Measurements from ENCODE around the gene TECPR1. TPM values are rescaled to one million over a fixed set of nuclear protein-coding genes. Genes with fewer than 3 reads are reported as not detected.

TECPR1 gene
- total RNA-seq, 1 donor from 2014 or later, result 23.9 TPM

GRCh38 chr7:98177553-98177952 is 74.5 kb downstream of the TECPR1 start:
- Histone ChIP-seq H3K36me3 (ENCODE audit: insufficient read depth, low read length) (no peaks in the 10 kb centered on the region), H3K9ac (ENCODE audit: low read length) (no peak overlapping the region), H3K4me1 (ENCODE audit: insufficient read depth, low read length) (no peaks in the 10 kb centered on the region), H3K27me3 (ENCODE audit: insufficient read depth, low read length) (no peaks in the 10 kb centered on the region), H4K20me1 (ENCODE audit: insufficient read depth, low read length) (no peaks in the 10 kb centered on the region), H3K27ac (ENCODE audit: low read depth, low read length) (no peak overlapping the region), H3K4me3 (ENCODE audit: insufficient read depth, low read depth, low read length) (no peak overlapping the region), H3K9me3 (ENCODE audit: insufficient read depth, low read depth, low read length) (no peaks in the 10 kb centered on the region), H3K4me2 (ENCODE audit: low read length) (no peak overlapping the region), H3K79me2 (ENCODE audit: insufficient read depth, low read length) (no peaks in the 10 kb centered on the region), H2AFZ (ENCODE audit: low read depth, low read length) (no peak overlapping the region)
- Mint-ChIP-seq H3K4me3 (ENCODE audit: unreplicated experiment) (no peak overlapping the region), H3K9me3 (ENCODE audit: unreplicated experiment) (no peaks in the 10 kb centered on the region), H3K27ac (ENCODE audit: unreplicated experiment) (no peak overlapping the region), H3K27me3 (ENCODE audit: low read depth, unreplicated experiment) (no peaks in the 10 kb centered on the region), H3K36me3 (ENCODE audit: low read depth, unreplicated experiment) (peaks cover 7% of the 10 kb centered on the region), H3K4me1 (ENCODE audit: low read depth, unreplicated experiment) (peaks cover 4% of the 10 kb centered on the region)
- FAIRE-seq (no peak), DNase-seq (ENCODE audit: low read depth) (no peak)
- TF ChIP-seq EZH2 (IDR thresholded peaks at IDR 0.05; ENCODE audit: insufficient read depth, low read length) (no peak), CTCF (IDR thresholded peaks at IDR 0.05; ENCODE audit: insufficient read depth, low read depth, low read length) (no peak)

- Histone ChIP-seq H2AFZ (ENCODE audit: low read depth, low read length) (no peak overlapping the region), H3K9me3 (ENCODE audit: insufficient read depth, low read depth, low read length) (no peaks in the 10 kb centered on the region), H3K4me1 (ENCODE audit: insufficient read depth, low read length) (no peaks in the 10 kb centered on the region), H3K27me3 (ENCODE audit: insufficient read depth, low read length) (no peaks in the 10 kb centered on the region), H3K4me3 (ENCODE audit: insufficient read depth, low read depth, low read length) (no peak overlapping the region), H3K4me2 (ENCODE audit: low read length) (no peak overlapping the region), H3K36me3 (ENCODE audit: insufficient read depth, low read length) (no peaks in the 10 kb centered on the region), H3K79me2 (ENCODE audit: insufficient read depth, low read length) (no peaks in the 10 kb centered on the region), H3K9ac (ENCODE audit: low read length) (no peak overlapping the region), H3K27ac (ENCODE audit: low read depth, low read length) (no peak overlapping the region), H4K20me1 (ENCODE audit: insufficient read depth, low read length) (no peaks in the 10 kb centered on the region)
- Mint-ChIP-seq H3K4me3 (ENCODE audit: unreplicated experiment) (no peak overlapping the region), H3K27ac (ENCODE audit: unreplicated experiment) (no peak overlapping the region), H3K4me1 (ENCODE audit: low read depth, unreplicated experiment) (peaks cover 4% of the 10 kb centered on the region), H3K9me3 (ENCODE audit: unreplicated experiment) (no peaks in the 10 kb centered on the region), H3K27me3 (ENCODE audit: low read depth, unreplicated experiment) (no peaks in the 10 kb centered on the region), H3K36me3 (ENCODE audit: low read depth, unreplicated experiment) (peaks cover 5% of the 10 kb centered on the region)
- DNase-seq (ENCODE audit: low read depth) (no peak), FAIRE-seq (no peak)
- no peak for TF ChIP-seq EZH2 (IDR thresholded peaks at IDR 0.05; ENCODE audit: insufficient read depth, low read length)
- TF ChIP-seq CTCF (IDR thresholded peaks at IDR 0.05; ENCODE audit: insufficient read depth, low read depth, low read length), result no peak
These were observed 76.6 kb downstream of the TECPR1 start for GRCh38 chr7:98175260-98175940.

Measured in astrocyte (in vitro differentiated cells and primary cell).